GM20431 (cell line): ENCODE data around the gene CAMK2N1.

Source experiments
- in situ Hi-C: fragments of 300-500 bp; cut with MseI, MboI; formaldehyde crosslinking; loops from one replicate; pipeline ENCODE4 v1.15.0; 2020; ENCODE audit warnings: low sequenced_read_pairs; ENCODE audit not compliant: unreplicated experiment

The CAMK2N1 gene

DNA sequence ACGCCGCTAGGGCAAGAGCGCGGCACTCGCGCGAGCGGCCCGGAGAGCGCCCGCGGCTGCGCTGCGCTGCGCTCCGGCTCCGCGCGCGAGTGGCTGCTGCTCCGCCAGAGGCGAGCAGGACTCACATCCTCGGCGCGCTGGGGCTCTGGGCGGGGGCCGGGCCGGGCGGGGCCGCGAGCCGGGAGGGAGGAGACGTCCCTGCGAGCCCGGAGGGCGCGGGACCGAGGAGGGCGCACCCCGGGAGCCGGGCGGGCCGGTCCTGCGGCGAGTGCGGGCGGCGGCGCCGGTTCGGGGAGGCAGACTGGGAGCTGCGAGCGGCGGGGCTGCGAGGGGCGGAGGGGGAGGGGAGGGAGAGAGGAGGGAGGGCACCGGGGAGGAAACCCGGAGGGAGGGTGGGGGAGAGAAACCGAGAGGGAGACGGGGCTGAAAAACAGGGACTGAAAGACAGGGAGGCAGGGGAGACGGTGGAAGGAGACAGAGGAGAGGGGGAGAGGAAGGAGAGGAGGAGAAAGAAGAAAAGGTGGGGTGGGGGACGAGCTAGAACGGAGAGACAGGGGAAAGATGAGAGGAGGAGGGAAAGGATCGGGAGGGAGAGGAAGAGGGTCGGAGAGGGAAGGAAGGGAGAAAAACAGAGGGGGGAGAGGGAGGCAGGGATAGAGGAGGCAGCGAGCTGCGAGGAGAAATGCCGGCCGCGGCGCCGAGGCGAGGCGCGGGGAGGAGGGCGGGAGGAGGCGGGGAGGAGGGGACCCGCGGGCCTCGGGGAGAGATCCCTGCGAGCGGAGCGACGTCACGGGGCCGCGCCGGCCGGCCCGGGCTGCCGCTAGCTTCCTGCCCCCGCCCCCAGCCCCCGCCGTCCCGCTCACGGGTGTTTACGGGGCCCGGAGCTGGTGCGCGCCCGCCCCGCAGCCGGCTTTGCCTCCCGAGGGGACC, at the start of gene CAMK2N1:
Gene CAMK2N1 (minus strand): TSS at position 684 of the 930 bp plus-strand sequence. CDS start 831 bp downstream, outside the sequence.
- in situ Hi-C loops: no loop called here

DNA sequence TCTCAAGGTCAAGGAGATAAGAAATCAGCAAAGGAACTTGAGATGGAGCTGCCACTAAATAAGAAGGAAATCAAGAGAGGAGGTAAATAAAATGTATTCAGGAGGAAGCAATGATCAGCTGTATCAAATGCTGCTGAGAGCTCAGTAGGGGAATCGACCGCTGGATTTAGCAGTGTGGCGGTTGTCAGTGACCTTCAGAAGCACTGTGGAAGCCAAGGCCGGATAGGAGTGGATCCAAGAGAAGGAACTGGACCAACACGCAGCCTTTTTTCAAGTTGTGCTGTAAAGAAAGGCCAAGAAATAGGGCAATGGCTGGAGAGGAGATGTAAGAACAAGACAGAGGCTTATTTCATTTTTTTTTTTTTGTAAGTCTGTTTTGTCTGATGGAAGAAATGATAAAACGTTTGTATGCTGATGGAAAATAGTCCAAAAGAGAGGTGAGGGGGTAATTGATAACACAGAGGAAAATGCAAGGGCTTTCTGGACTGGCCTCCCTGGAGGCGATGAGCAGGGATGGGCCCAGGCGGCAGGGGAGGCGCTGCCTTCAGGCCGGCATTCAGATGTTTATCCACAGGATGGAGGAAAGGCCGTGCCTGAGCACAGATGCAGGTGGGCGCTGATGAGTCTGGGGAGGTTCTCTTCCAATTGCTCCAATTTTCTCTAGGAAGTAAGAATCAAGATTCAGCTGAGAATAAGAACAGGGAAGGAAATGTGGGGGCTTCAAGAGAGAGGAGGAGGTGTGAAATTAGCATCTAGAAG, 48.8 kb upstream of the CAMK2N1 start:
- in situ Hi-C loops: no loop called here

DNA sequence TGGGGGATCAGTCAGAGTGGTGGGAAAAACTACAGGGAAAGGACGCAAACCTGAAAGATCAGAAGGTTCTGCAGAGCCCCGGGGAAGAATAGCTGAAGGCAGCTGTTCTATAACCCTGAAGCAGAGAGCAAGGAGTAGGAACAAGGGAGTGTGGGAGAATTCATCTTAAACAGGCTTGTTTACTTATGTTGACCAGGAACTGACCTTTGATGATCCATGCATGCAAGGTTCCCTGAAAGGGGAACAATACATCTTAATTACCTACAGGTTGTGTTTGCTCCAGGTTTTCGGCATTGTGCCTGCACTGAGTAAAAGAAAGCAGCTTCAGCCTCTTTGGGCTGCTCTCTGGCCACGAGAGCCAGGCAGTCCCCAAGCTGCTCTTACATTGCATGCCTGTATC, 47.6 kb upstream of the CAMK2N1 start:
- in situ Hi-C loops: no loop called here

DNA sequence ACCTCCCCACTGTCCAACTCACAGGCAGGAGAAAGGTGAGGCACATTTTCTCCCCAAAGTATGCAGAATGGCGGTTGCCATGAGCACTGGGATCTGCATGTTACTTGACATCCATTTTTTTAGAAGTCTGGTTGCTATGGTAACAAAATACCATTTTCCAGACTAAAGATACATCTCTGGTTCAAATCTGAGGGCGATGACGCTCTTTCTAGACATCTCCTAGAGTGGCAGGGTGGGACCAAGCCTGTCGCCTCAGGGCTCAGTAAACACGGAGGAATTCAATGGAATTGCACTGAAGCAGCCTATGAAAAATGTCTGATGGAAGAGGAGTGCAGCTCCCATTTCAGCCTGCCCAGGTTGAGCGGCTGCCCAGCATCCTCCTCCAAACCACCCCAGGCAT, 44.9 kb upstream of the CAMK2N1 start:
- in situ Hi-C loops: no loop called here

DNA sequence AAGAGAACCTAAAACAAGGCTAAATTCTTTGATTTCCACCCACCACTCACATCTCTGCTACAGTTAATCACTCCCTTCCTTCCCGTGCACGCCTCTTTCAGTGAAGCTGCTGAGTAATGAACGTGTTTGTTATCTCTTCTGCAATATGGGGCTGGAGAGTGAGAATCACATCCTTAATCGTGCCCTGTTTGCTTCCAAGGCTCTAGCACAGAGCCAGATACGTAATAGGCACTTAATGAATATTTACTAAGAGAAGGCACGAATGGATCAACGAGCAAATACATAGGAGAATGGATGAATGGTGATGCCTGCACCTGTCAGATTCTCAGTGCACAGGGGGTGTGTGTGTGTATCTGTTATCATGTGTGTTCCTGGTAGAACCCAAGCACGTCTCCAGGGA, 44.3 kb upstream of the CAMK2N1 start:
- in situ Hi-C loops: no loop called here

DNA sequence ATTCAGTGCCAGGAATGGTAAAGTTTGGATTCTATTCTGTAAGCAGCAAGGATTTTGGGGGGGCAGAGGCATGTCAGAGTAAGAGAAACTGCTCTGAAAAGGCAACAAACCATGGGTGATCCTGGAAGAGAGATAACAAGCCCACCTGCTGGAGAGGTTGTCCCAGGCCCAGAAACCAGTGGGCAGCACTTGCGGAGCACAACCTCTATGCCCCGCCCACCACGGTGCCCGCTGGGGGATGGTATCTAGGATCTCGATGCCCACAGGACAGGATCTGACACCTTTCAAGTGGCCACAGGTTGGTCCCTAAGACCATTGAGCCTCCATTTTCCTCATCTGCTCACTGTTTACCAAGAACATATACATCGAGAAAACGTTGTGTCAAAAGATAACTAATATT, 42.2 kb upstream of the CAMK2N1 start:
- in situ Hi-C loops: loop anchor here (10.0 kb wide), 1 partner anchor 117 kb away; no protein-coding TSS in a partner anchor

DNA sequence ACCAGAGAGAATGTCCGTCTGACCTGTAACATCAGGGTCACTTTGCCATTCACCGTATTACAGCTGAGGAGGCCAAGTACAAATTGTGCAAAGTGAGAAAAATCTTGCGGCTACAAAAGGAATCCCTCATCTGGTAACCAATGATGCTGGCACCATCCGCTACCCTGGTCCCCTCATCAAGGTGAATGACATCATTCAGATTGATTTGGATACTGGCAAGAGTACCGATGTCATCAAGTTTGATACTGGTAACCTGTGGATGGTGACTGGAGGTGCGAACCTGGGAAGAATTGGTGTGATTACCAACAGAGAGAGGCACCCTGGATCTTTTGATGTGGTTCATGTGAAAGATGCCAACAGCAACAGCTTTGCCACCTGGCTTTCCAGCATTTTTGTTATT, 40.3 kb upstream of the CAMK2N1 start:
- in situ Hi-C loops: loop anchor here (10.0 kb wide), 1 partner anchor 119 kb away; no protein-coding TSS in a partner anchor

DNA sequence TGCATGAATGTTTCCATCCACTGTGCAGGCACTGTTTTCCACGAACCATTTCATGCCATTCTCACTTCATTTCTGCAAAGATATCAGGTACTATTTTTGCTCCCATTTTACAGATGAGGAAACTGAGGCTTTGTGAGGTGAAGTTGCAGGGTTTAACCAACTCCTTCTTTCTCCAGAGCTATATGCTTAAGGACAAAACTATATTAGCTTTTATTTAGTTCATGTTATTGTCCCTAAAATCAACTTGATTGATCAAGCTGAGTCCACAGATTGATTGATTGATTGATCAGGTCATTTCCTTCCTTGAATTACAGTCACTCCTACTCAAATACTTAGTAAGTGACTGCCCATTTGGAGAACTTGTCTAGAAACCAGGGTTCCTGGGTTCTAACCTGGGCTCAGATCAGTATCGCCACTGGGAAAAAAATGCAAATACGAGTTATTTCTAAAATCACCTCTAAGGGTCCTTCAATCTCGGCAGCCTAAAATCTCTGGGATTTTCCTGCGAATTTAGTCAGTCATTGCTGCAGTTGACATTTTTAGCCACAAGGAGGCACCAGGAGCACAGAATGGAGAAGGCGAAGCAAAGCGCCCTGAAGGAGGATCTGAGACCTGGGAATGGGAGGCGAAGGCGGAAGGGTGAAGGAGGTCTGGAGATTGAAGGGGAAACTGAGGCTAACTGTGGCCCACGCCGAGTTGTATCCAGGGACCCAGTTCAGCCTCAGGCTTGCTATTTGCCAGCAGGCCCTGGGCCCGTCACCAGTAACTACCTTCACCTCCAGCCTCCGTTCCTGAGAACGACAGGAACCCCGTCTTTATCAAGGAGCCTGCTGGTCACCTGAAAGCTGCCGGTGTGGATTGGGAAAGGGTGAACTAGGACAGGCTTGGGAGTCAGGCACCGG, 36.2 kb upstream of the CAMK2N1 start:
- in situ Hi-C loops: loop anchor here (10.0 kb wide), 1 partner anchor 123 kb away; no protein-coding TSS in a partner anchor

DNA sequence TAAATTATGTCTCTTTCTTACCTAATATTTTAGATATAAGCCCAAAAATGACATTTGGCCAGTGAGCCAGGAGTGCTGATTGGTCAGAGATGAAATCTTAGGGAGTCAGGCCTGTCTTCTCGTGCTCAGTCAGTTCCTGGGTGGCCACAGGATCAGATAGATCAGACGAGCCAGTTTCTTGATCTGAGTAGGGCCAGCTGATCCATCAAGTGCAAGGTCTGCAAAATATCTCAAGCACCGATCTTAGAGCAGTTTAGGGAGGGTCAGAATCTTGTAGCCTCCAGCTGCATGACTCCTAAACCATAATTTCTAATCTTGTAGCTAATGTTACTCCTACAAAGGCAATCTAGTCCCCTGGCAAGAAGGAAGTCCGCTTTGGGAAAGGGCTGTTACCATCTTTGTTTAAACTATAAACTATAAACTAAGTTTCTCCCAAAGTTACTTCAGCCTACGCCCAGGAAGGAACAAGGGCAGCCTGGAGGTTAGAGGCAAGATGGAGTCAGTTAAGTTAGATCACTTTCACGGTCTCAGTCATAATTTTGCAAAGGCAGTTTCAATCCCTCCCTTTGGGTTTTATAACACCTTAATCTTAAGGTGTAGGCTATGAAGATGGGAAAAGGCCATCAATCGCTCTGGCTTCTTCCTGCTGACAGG, 33.7 kb upstream of the CAMK2N1 start:
- in situ Hi-C loops: loop anchor here (10.0 kb wide), 1 partner anchor 125 kb away; no protein-coding TSS in a partner anchor

DNA sequence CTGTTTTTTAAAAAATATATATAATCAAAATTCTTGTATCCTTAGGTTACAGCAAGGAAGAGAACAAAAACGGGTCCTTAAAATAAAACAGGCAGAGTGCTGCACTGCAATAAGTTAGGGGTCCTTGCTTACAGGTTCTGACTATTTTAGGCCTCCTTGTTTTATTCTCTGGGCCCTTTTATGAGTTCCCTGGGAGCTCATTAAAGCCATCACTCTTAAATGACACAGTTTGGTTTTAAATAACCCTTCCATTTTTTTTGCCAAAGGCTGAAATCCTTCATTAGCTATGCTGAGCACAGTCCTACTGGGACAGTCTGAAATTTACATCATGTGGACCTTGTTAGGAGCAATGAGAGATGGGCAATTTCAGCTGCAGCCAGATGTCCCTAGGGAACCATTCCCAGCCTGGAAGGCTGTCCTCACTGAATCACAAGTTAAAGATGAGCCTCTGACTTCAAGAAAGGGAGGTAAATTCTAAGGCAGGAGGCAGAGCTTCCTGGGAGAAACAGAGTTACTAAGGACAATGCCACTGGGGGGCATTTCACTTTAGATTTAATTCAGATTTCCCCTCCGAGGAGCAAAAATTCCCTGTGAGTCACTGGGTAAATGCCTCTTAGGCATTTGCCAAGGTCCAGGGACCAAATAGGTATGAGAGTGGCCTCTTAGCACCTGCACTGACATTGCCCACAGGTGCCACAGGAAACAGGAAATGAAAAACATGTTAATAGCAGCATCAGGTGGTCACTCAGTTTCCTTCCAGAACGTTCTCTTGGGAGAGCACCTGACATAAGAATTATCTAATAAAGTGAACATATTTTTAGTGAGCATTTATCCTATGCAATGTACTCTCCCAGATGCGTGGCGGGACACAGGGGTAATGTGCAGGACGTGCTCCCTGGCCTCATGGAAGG, 25.8 kb upstream of the CAMK2N1 start:
- in situ Hi-C loops: no loop called here

DNA sequence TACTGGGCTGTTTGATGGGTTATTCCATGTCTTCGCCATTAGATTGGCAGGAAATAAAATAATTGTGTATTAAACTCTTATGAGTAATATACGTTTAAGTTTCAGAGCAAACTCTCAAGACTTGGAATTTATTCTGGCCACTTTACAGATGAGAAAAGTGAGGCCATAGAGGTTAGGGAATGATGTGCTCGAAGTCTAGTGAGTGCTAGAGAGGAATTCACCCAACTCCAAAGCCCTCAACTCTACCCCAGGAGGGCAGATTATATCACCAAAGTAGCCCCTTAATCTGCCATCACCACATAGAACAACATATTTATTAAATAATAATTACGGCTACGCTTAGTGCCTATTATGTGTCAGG, 22.4 kb upstream of the CAMK2N1 start:
- in situ Hi-C loops: no loop called here

DNA sequence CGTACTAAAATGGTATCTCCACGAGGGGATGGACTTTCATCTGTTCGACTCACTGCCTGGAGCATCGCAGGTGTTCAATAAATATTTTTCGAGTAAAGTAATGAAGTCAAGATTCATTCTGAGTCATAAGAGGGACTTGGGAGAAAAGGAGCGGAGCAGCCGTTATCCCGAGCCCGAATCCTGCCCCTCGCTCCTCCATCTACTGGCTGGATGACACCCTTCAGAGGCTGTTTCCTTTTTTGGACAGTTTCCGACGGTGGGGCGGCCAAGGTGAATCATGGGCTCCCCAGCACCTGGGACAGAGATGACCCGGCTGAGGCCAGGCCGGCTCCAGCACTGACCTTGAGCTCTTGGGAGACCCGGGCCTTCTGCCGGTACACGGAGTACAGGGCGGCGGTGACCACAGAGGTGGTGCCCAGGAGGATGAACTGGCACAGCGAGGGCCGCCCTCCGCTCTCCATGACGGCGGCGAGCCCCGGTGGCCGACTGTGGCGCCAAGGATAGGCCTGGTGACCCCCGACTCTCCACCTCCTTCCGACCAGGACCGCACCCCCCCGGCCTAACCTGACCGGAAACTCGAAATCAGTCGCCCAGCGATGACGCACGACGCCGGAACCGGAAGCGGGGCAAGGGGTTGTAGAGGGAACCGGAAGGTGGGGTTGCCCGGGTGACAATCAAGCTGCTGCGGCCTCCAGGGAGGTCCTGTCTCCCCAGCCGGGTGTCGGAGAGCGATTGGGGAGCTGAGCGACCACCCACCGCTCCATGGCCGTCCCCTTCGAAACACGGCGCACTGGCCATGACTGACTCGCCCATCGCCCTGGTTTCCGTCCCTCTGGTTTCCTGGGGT, 21.8 kb upstream of the CAMK2N1 start, which contains the start of gene MUL1:
Gene MUL1 (minus strand): TSS at position 588 of the 847 bp plus-strand sequence. CDS start 127 bp downstream, at position 461.
- in situ Hi-C loops: no loop called here

DNA sequence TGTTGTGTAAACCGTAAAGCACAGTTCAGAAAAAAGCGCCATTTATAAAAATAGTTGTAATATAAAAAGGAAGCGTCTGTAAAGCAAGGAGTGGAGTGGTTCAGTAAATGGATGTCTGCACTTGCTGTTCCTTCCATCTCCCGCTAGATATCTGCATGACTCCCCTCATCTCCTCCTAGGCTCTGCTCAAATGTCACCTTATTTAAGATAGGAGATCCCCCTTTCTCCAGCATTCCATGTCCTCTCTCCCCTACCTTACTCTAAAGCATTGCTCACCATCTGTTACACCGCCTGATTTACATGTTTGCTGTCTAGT, 21.2 kb upstream of the CAMK2N1 start:
- in situ Hi-C loops: no loop called here

DNA sequence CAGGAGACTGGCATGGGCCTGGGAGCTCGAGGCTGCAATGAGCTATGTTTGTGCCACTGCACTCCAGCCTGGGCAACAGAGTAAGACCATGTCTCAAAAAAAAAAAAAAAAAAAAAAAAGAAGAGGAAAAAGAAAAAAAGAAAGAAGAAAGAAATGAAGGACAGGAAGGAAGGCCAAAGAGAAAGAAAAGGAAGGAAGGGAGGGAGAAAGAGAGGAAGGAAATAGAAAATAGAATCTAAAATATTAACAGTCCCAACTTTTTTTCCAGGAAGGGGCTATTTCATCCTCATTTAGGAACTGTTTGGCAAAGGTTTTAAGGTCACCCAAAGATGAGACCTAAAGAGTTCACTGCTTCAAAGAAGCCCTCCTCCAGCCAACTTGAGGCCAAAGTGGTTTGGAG, 19.5 kb upstream of the CAMK2N1 start:
- in situ Hi-C loops: no loop called here

DNA sequence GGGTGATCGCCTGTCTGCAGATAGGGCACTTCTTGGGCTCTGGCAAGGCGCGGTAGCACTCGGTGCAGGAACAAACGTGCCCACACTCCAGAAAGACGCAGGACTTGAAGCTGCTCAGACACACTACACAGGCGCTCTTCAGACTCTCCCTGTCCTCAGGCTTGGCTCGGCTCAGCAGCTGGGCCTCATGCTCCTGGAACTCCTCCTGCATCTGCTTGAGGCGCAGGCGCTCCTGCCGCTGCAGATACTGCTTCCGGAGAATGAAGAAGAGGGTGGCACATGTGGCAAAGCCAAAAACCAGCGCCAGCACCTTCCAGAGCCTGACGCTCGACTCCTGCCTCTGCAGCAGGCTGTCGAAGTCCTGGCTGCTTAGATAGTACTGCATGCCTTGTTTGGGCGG, 14.7 kb upstream of the CAMK2N1 start:
- in situ Hi-C loops: no loop called here

DNA sequence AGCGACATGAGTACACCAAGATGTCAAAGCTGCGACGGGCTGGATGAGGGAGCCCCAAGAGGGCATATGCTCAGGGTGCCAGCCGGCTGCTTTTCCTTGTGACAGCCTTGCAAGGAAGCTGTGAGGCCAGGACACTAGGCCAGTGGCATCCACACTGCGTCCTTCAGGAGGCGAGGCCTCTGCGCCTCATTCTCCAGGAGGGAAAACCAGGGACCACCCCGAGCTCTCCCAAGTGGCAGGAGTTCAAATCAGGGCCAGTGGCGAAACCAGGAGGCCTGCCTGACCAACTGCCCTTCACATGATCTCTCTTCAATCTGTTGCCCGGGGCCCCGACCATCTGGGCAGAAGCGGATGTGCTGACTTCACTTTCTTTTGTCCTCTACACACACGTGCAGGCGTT, 13.7 kb upstream of the CAMK2N1 start:
- in situ Hi-C loops: loop anchor here (10.0 kb wide), 1 partner anchor 285 kb away; no protein-coding TSS in a partner anchor

DNA sequence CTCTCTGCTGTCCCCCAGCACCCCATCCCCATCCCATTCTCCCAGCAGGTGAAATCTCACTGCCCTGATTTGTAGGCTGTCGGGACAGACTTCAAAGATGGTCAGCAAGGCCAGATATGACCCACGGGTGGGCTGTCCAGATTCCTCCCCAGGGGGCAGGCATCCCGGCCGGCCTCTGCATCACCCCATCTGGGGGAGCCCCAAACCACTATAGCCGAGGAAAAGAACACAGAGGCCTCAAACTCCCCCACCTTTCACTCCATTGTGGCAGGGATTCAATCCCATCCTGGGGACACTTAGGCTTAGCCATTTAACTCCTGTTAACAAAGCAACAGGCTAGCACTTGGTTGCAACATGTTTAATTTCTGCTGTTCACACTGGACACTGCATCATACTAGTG, 13.1 kb upstream of the CAMK2N1 start:
- in situ Hi-C loops: loop anchor here (10.0 kb wide), 1 partner anchor 284 kb away; no protein-coding TSS in a partner anchor
